DMS53 (cell line): ENCODE measurements around the gene MRPL34.

ENCODE experiments used
- DNase-seq: peaks from one replicate; lab custom pipeline; 2025; lab: John Stamatoyannopoulos, UW

Gene MRPL34

DNA sequence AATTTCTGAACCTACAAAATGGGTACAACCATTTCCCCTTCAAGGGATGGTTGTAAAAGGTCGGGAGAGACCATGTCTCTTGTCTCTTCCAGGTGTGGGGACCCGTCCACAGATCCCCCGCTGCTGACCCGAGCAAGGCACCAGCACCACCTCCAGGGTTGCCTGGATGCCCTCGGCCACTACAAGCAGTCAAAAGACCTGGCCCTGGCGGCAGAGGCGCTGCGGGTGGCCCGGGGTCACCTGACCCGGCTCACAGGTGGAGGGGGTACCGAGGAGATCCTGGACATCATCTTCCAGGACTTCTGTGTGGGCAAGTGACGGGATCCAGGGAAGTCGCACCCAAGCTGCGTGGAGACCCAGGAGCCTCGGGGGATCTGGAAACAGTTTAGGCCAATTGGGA lies 35.7 kb downstream of the MRPL34 start:
- no peak for DNase-seq

DNA sequence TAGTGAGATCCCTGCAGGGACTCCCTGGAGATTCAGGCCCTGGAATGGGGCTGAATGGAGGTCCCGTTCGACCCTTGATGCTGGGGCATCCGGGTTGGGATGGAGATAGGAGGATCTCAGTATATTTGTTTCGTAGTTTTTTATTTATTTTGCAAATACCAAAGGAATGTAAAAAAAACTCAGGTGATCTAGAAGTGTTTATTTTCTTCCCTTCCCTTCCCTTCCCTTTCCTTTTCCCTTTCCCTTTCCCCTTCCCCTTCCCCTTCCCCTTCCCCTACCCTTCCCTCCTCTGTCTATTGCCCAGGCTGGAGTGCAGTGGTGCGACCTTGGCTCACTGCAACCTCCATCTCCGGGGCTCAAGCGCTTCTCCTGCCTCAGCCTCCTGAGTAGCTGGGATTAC lies 36.2 kb downstream of the MRPL34 start:
- DNase-seq, result no peak

DNA sequence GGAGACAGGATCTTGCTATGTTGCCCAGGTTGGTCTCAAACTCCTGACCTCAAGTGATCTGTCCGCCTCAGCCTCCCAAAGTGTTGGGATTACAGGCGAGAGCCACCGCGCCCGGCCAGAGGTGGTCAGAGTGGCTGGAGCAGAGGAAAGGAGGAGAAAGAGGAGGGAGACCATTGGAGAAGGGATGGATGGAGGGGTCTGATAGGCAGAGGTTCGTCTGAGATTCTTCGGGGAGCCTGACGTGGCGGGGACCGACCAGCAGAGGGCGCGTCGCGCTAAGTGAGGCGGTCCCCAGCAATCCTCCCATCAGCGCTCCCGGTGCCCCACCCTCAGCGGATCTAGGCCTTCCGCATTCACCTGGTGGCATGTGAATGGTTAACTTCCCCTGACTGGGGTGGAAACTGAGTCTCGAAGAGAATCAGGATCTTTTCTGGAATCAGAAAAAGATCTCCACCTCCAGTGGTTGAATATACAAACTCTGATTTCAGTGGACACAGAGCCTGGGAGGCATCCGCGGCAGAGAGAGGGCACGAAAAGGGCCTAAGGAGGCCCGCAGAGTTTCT lies 40.5 kb downstream of the MRPL34 start:
- peak; percentile 61 for DNase-seq

DNA sequence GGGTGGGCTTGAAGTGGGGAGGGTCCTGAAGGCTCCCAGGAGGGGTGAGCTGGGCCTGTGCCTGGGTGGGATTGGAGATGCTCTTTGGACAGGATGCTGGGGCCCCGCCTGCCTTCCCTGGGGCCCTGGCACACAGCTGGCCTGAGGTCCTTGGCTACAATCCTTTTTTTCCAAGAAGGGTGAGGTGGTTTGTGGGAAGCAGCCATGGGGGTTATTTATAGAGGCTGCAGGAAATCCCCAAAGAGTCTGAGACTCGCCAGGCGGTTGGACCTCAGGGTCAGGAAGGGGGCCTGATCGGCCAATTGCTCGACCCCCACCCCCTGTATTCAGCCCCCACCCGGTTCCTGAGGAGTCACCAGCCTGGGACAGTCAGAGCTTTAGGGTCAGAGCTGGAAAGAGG lies 41.7 kb downstream of the MRPL34 start:
- DNase-seq, result no peak

DNA sequence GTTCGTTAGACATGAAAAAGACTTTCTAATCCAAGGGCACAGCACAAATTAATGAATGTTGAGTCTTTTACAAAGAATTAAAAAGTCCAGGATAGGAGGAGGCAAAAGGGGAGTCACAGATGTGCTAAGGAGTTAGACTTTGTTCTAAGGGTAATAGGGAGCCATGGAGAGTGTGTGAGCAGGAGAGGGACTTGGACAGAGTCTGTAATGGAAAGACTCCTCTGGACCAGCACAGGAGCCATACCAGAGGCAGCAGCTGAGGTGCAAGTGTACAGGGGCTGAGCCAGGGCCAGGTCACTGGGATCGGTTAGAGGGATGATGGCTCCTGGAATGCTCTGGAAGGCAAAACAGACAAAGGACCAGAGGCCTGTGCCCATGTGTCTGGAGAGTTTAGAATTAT lies 42.2 kb downstream of the MRPL34 start:
- DNase-seq, result no peak

DNA sequence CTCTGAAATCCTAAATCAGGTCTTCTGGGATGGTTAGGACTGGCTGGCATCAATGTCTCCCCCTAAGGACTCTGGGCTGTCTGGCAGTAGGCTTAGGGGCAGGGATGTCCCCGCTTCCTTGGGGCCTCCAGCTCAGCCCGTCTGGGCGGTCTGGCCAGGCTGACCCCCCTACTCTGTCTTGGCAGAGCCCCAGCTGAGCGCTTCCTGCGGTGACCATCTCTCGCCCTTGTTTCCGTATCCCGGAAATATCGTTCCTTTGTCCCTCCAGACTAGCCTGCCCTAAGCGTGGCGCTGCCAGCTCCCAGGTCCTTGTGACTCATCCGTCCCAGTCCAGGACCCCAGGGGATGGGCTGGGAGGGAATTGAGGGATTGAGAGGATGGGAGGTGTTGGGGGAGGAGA lies 43.0 kb downstream of the MRPL34 start:
- DNase-seq, result peak; percentile 67

DNA sequence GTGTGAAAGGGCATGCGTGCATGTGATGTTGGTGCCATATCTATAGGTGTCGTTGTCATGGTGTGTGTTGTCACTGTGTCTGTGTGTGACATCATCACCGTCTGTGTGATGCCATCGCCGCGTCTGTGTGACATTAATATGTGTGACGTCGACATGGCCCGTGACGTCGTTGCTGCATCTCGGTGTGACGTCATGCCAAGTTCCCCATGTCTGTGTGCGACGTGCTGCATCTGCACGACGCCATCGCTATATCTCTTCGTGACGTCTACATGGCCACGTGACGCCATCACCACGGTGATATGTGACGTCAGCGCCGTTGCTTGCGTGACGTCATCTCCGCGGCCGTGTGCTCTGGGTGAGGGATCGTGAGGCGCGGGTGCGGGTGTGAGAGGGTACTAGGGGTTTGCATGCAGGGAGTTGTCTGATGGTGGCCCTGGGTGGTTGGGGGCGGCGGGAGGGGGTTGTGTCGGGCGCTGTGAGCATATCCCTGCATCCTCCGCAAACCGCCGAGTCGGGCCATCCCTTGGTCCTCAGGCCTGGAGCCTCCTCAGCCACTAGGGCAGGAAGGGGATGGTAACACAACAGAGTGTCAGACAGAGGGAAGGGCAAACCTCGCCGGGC lies 46.3 kb downstream of the MRPL34 start:
- DNase-seq, result peak; percentile 17

DNA sequence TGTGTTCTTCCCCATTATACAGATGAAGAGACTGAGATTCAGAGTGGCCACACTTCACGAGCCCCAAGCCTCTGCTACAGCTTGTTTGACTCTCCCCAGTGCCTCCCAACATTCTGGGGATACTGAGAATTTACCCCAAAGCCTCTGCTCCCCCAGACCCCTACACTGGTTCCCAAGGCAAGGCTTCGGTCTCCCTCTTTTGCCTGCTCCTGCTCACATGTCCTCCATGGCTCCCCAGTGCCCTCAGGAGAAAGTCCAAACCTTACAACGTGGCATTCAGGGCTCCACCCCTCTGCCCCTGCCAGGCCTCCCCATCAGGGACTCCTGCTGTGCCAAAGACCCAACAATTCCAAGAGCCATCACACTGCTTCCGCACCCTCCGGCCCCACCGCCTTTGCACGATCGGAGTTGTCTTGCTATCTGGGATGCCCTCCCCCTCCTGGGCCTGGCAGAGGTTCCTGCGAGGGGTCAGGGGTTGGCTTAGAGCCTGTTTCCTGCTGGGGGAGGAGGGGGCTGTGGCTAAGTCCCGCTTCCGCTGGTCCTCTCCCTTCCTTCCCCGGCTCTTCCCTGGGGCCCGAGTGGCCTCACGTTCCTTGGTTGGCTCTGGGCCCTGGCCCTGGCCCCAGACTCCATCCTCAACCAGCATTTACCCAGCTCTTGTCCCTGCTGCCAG lies 47.1 kb downstream of the MRPL34 start:
- no peak for DNase-seq

DNA sequence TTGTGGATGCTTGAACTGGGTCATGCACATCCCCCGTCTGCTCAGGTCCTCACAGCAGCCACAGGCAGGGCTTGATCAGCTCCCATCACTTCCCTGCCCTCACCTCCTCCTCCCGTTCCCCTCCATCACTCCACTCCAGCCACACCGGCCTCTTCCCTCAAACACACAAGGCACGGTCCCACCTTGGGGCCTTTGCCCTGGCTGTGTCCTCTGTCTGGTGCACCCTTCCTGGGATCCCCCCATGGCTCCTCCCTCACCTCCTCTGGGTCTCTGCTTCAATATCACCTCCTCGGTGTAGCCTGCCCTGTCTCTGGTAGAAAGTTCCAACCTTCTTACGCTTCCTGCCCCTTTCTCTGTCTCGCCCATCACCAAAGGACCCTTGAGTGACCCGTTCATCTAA lies 47.7 kb downstream of the MRPL34 start:
- DNase-seq, result no peak
